Muscle layer of colon (tissue), 2 donors: ENCODE results near the gene APP.

Experiments
- H3K27ac ChIP-seq: one replicate; pipeline ENCODE4 v1.7.0; 2013; ENCODE audit warnings: low read depth, mild to moderate bottlenecking, low read length, moderate library complexity
- H3K27me3 ChIP-seq, 2 donors: one replicate each; pipeline ENCODE4 v1.7.0; 2013; ENCODE audit warnings: low read length in 2 of 2, mild to moderate bottlenecking in 2 of 2; ENCODE audit not compliant: insufficient read depth in 2 of 2, control insufficient read depth in 1 of 2
- H3K36me3 ChIP-seq: one replicate; pipeline ENCODE4 v1.7.0; 2013; ENCODE audit warnings: mild to moderate bottlenecking, low read length; ENCODE audit not compliant: insufficient read depth
- H3K4me1 ChIP-seq: one replicate; pipeline ENCODE4 v1.7.0; 2013; ENCODE audit warnings: mild to moderate bottlenecking, low read length; ENCODE audit not compliant: insufficient read depth
- H3K4me3 ChIP-seq, 2 donors: one replicate each; pipeline ENCODE4 v1.7.0; 2013; ENCODE audit warnings: low read length in 2 of 2, low read depth in 1 of 2, mild to moderate bottlenecking in 1 of 2, moderate library complexity in 1 of 2
- H3K9ac ChIP-seq: one replicate; pipeline ENCODE4 v1.7.0; 2013; ENCODE audit warnings: low read length
- H3K9me3 ChIP-seq: one replicate; pipeline ENCODE4 v1.7.0; 2013; ENCODE audit warnings: mild to moderate bottlenecking, low read length
- donor health status: abdominal sarcoma.
- donor health status: Adenocarcinoma of cecum.

Gene APP

GRCh38 chr21:25944672-25945213 is 225.8 kb downstream of the APP start:
- H3K36me3 ChIP-seq = no peaks in the 10 kb centered on the region
- H3K9me3 ChIP-seq = no peaks in the 10 kb centered on the region
- no peak overlapping the region for H3K27ac ChIP-seq
- no peak overlapping the region for H3K9ac ChIP-seq
- H3K4me3 ChIP-seq = no peak overlapping the region
- peaks cover 7% of the 10 kb centered on the region for H3K4me1 ChIP-seq
- no peaks in the 10 kb centered on the region for H3K27me3 ChIP-seq

- Histone ChIP-seq H3K4me3 (no peak overlapping the region), H3K27me3 (no peaks in the 10 kb centered on the region), H3K9me3 (no peaks in the 10 kb centered on the region), H3K9ac (no peak overlapping the region), H3K36me3 (no peaks in the 10 kb centered on the region), H3K27ac (no peak overlapping the region), H3K4me1 (peaks cover 11% of the 10 kb centered on the region)
Measured at GRCh38 chr21:25944082-25944481, 226.5 kb downstream of the APP start.

- no peak overlapping the region for H3K27ac ChIP-seq
Measured at GRCh38 chr21:25942135-25942534, 228.4 kb downstream of the APP start.

GRCh38 chr21:25939396-25939761 is 231.2 kb downstream of the APP start:
- Histone ChIP-seq H3K36me3 (no peaks in the 10 kb centered on the region), H3K4me1 (peaks cover 19% of the 10 kb centered on the region)

More at GRCh38 chr21:25942135-25942534, 228.4 kb downstream of the APP start:
- Histone ChIP-seq H3K4me3 (no peak overlapping the region), H3K27me3 (no peaks in the 10 kb centered on the region), H3K9me3 (no peaks in the 10 kb centered on the region), H3K4me1 (peaks cover 19% of the 10 kb centered on the region), H3K36me3 (no peaks in the 10 kb centered on the region), H3K9ac (no peak overlapping the region)

GRCh38 chr21:25938658-25939395 is 231.7 kb downstream of the APP start:
- Histone ChIP-seq H3K9me3 (no peaks in the 10 kb centered on the region), H3K36me3 (no peaks in the 10 kb centered on the region), H3K9ac (no peak overlapping the region), H3K27ac (no peak overlapping the region), H3K27me3 (no peaks in the 10 kb centered on the region), H3K4me1 (peaks cover 19% of the 10 kb centered on the region), H3K4me3 (no peak overlapping the region)

More at GRCh38 chr21:25939396-25939761, 231.2 kb downstream of the APP start:
- Histone ChIP-seq H3K27ac (no peak overlapping the region), H3K27me3 (no peaks in the 10 kb centered on the region), H3K4me3 (no peak overlapping the region), H3K9me3 (no peaks in the 10 kb centered on the region), H3K9ac (no peak overlapping the region)

GRCh38 chr21:25936776-25937175 is 233.8 kb downstream of the APP start:
- Histone ChIP-seq H3K9ac (no peak overlapping the region), H3K27me3 (no peaks in the 10 kb centered on the region), H3K36me3 (no peaks in the 10 kb centered on the region), H3K4me1 (peaks cover 15% of the 10 kb centered on the region), H3K9me3 (no peaks in the 10 kb centered on the region), H3K27ac (peak overlapping the region; percentile 12), H3K4me3 (no peak overlapping the region)

GRCh38 chr21:25934771-25935224 is 235.8 kb downstream of the APP start:
- Histone ChIP-seq H3K9me3 (no peaks in the 10 kb centered on the region), H3K4me1 (peaks cover 11% of the 10 kb centered on the region), H3K27me3 (no peaks in the 10 kb centered on the region), H3K9ac (no peak overlapping the region), H3K27ac (no peak overlapping the region), H3K36me3 (no peaks in the 10 kb centered on the region), H3K4me3 (no peak overlapping the region)

- Histone ChIP-seq H3K4me1 (peaks cover 8% of the 10 kb centered on the region), H3K27ac (no peak overlapping the region), H3K27me3 (no peaks in the 10 kb centered on the region), H3K9me3 (no peaks in the 10 kb centered on the region), H3K9ac (no peak overlapping the region), H3K36me3 (no peaks in the 10 kb centered on the region), H3K4me3 (no peak overlapping the region)
Measured at GRCh38 chr21:25934130-25934529, 236.4 kb downstream of the APP start.

GRCh38 chr21:25931765-25932164 is 238.8 kb downstream of the APP start:
- Histone ChIP-seq H3K4me1 (no peaks in the 10 kb centered on the region), H3K4me3 (no peak overlapping the region), H3K9ac (no peak overlapping the region), H3K36me3 (no peaks in the 10 kb centered on the region), H3K27ac (peak overlapping the region; percentile 44), H3K27me3 (no peaks in the 10 kb centered on the region), H3K9me3 (no peaks in the 10 kb centered on the region)

GRCh38 chr21:25929856-25930520 is 240.6 kb downstream of the APP start:
- Histone ChIP-seq H3K27ac (no peak overlapping the region), H3K4me3 (no peak overlapping the region), H3K36me3 (no peaks in the 10 kb centered on the region), H3K9me3 (no peaks in the 10 kb centered on the region), H3K9ac (no peak overlapping the region), H3K27me3 (no peaks in the 10 kb centered on the region), H3K4me1 (peaks cover 6% of the 10 kb centered on the region)

- Histone ChIP-seq H3K27me3 (no peaks in the 10 kb centered on the region), H3K27ac (no peak overlapping the region), H3K9ac (no peak overlapping the region), H3K4me1 (peaks cover 6% of the 10 kb centered on the region), H3K9me3 (no peaks in the 10 kb centered on the region), H3K36me3 (no peaks in the 10 kb centered on the region), H3K4me3 (no peak overlapping the region)
Measured at GRCh38 chr21:25927195-25927880, 243.2 kb downstream of the APP start.
